ENCODE data around the gene CBARP.

GRCh38 chr19:1220976-1221903 is 16.6 kb downstream of the CBARP start:
- TF ChIP-seq CTCF (conservative IDR thresholded peaks at IDR 0.05) = peak; percentile 63
- no peak for TF ChIP-seq EZH2 (IDR thresholded peaks at IDR 0.05; ENCODE audit: low read depth)

All from PC-9 (cell line).